ENCODE results near the gene DYNC1I2.
"Not testable (repeated sequence)": the region's sequence is repeated elsewhere in the genome, so short reads cannot be mapped to it uniquely, and the experiment has no call there.

DYNC1I2 gene

GRCh38 chr2:171745806-171746205, 58.5 kb downstream of the DYNC1I2 start:
- TF ChIP-seq CTCF (IDR thresholded peaks at IDR 0.05; ENCODE audit: control insufficient read depth, insufficient read depth, low read depth, low read length, missing control alignments), result no peak
- DNase-seq (ENCODE audit: low read depth), result no peak
- no peak overlapping the region for H3K4me3 ChIP-seq (ENCODE audit: control insufficient read depth, low read depth, low read length)

DNA sequence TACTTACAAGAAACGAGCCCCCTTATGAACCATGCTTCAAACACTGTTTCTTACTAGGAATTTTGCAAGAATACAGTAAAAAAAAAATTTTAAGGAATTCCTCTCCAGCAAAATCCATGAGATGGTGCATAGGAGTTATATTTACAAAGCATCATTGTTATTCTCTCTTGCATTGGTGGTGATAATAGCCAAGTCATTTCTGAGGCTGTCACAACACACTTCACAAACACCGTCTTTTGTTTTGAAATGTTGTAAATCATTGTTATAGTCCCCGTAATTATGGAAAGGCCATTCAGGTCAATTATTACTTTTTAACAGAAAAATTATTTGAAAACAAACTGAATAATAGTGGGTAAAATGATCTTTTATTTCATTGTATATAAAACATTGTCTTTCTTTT, 60.1 kb downstream of the DYNC1I2 start:
- H3K4me3 ChIP-seq (ENCODE audit: control insufficient read depth, low read depth, low read length), result no peak overlapping the region
- no peak for TF ChIP-seq CTCF (IDR thresholded peaks at IDR 0.05; ENCODE audit: control insufficient read depth, insufficient read depth, low read depth, low read length, missing control alignments)
- no peak for DNase-seq (ENCODE audit: low read depth)

GRCh38 chr2:171754254-171754939, 67.1 kb downstream of the DYNC1I2 start:
- TF ChIP-seq CTCF (IDR thresholded peaks at IDR 0.05; ENCODE audit: control insufficient read depth, insufficient read depth, low read depth, low read length, missing control alignments), result no peak
- H3K4me3 ChIP-seq (ENCODE audit: control insufficient read depth, low read depth, low read length), result no peak overlapping the region
- DNase-seq (ENCODE audit: low read depth), result no peak

DNA sequence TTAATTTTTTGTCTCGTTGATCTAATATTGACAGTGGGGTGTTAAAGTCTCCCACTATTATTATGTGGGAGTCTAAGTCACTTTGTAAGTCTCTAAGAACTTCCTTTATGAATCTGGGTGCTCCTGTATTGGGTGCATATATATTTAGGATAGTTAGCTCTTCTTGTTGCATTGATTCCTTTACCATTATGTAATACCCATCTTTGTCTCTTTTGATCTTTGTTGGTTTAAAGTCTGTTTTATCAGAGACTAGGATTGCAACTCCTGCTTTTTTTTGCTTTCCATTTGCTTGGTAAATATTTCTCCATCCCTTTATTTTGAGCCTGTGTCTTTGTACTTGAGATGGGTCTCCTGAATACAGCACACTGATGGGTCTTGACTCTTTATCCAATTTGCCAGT, 71.5 kb downstream of the DYNC1I2 start:
- H3K4me3 ChIP-seq (ENCODE audit: control insufficient read depth, low read depth, low read length); DNase-seq (ENCODE audit: low read depth): not testable (repeated sequence)

- not testable (repeated sequence) for H3K4me3 ChIP-seq (ENCODE audit: control insufficient read depth, low read depth, low read length); DNase-seq (ENCODE audit: low read depth)
Observed at GRCh38 chr2:171761176-171761575, 73.9 kb downstream of the DYNC1I2 start.

GRCh38 chr2:171762879-171763573, 75.8 kb downstream of the DYNC1I2 start:
- no peak for DNase-seq (ENCODE audit: low read depth)
- TF ChIP-seq CTCF (IDR thresholded peaks at IDR 0.05; ENCODE audit: control insufficient read depth, insufficient read depth, low read depth, low read length, missing control alignments), result no peak
- no peak overlapping the region for H3K4me3 ChIP-seq (ENCODE audit: control insufficient read depth, low read depth, low read length)

- TF ChIP-seq CTCF (IDR thresholded peaks at IDR 0.05; ENCODE audit: control insufficient read depth, insufficient read depth, low read depth, low read length, missing control alignments), result no peak
- H3K4me3 ChIP-seq (ENCODE audit: control insufficient read depth, low read depth, low read length), result no peak overlapping the region
- no peak for DNase-seq (ENCODE audit: low read depth)
Observed at GRCh38 chr2:171763602-171764001, 76.3 kb downstream of the DYNC1I2 start.

All from AG09309 (cell line).